GOT3 (cell line): ENCODE results near the gene GAN.
A peak's percentile ranks its signal among the peaks of the same experiment; 100 is the strongest.

Experiments used
- DNase-seq: peaks from one replicate; lab custom pipeline; 2025; ENCODE audit warnings: mixed read lengths; lab: John Stamatoyannopoulos, UW

GAN gene

GRCh38 chr16:81314603-81315270, at the start of gene GAN:
TSS of gene GAN (plus strand) at chr16:81314962. CDS start at chr16:81315114, 152 bp downstream.
- peak; percentile 73 for DNase-seq

- no peak for DNase-seq
Measured at GRCh38 chr16:81265052-81265451, 49.7 kb upstream of the GAN start.

GRCh38 chr16:81265658-81266451, 48.9 kb upstream of the GAN start:
- DNase-seq, result no peak

- DNase-seq, result no peak
Measured at GRCh38 chr16:81266680-81267095, 48.1 kb upstream of the GAN start.

- DNase-seq, result no peak
Measured at GRCh38 chr16:81268509-81268908, 46.3 kb upstream of the GAN start.

GRCh38 chr16:81273223-81273950, 41.4 kb upstream of the GAN start:
- no peak for DNase-seq

GRCh38 chr16:81275064-81275532, 39.7 kb upstream of the GAN start:
- DNase-seq, result no peak

- DNase-seq, result no peak
Measured at GRCh38 chr16:81275795-81276194, 39.0 kb upstream of the GAN start.

- DNase-seq, result no peak
Measured at GRCh38 chr16:81276323-81276722, 38.4 kb upstream of the GAN start.

- no peak for DNase-seq
Measured at GRCh38 chr16:81277541-81278080, 37.2 kb upstream of the GAN start.

- no peak for DNase-seq
Measured at GRCh38 chr16:81278526-81278925, 36.2 kb upstream of the GAN start.

GRCh38 chr16:81279392-81279791, 35.4 kb upstream of the GAN start:
- no peak for DNase-seq

GRCh38 chr16:81280393-81280792, 34.4 kb upstream of the GAN start:
- no peak for DNase-seq

GRCh38 chr16:81283044-81283443, 31.7 kb upstream of the GAN start:
- no peak for DNase-seq

- DNase-seq, result no peak
Measured at GRCh38 chr16:81284995-81285600, 29.7 kb upstream of the GAN start.

- no peak for DNase-seq
Measured at GRCh38 chr16:81286190-81286589, 28.6 kb upstream of the GAN start.

- DNase-seq, result no peak
Measured at GRCh38 chr16:81291117-81291516, 23.6 kb upstream of the GAN start.

- DNase-seq, result no peak
Measured at GRCh38 chr16:81292936-81293335, 21.8 kb upstream of the GAN start.

- no peak for DNase-seq
Measured at GRCh38 chr16:81293909-81294802, 20.6 kb upstream of the GAN start.

- no peak for DNase-seq
Measured at GRCh38 chr16:81296631-81297030, 18.1 kb upstream of the GAN start.

- DNase-seq, result no peak
Measured at GRCh38 chr16:81307770-81308169, 7.0 kb upstream of the GAN start.
